HG03575 (cell line): ENCODE data around the gene PPP2R5D.
"Not testable (repeated sequence)": the region's sequence is repeated elsewhere in the genome, so short reads cannot be mapped to it uniquely, and the experiment has no call there.

Experiments
- ATAC-seq: cut with Tn5 transposase; IDR thresholded peaks from one replicate; pipeline ENCODE4 v1.9.1; 2021; ENCODE audit not compliant: unreplicated experiment, insufficient number of reproducible peaks, low FRiP score; ENCODE audit errors: extremely low read depth

PPP2R5D gene

DNA sequence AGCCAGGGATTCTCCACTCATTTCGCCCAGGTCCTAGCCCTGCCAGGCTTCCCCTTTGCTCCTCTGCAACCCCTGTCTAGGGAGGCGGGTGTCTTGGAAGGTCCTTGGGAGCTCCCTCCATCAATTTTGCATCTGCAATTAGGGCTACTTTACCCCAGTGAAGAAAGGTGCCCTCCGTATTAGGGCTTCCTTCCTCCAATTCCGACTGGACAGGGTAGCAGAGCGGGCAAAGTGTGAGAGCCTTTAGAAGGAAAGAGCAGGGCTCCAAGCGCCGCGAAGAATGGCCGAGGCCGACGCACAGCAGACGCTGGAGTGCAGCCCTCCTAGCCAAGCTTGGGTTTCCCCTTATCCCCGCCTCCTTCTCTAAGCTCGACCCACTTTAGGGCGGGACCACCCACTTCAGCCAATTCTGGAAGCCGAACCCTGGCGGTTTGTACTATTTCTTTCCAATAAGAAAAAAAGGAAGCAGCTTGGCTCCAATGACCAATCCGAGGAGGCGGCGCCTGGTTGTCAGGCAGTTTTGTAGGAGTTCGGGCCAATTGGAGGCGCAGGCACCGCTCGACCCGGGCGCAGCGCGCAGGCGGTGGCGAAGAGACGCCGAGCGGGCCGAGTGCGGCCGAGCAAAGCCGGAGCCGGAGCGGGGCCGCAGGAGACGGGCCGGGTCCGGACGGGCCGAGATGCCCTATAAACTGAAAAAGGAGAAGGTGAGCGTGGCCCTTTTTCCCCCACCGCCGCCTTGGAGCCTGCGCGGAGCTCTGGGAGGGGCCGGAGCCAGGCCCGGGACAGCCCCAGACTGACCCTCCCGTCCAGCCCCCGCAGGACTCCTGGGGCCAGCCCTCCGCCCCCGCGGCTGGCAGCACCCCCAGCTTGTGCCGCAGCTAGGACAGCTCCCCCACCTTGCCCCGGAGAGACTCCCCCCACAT is at the start of gene PPP2R5D:
TSS of gene PPP2R5D (plus strand) at position 570 of the 923 bp plus-strand sequence. CDS start at position 678, 108 bp downstream.
- ATAC-seq: peak; percentile 56

DNA sequence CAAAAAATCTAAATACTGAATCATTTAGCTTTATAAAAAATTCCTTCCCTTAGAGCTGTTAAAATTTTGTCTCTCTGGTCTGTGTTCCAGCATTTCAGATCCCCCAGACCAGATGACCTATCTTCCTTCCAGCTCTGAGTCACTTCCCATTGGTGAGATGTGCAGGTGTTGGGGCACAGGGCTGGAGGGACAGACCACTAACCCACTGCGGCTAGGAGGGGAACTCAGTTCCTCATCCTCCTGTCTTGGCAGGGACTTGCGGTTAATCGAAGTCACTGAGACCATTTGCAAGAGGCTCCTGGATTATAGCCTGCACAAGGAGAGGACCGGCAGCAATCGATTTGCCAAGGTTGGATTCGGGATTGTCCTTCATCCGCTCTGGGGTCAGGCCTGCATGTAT is 49.0 kb upstream of the PPP2R5D start:
- no peak for ATAC-seq

DNA sequence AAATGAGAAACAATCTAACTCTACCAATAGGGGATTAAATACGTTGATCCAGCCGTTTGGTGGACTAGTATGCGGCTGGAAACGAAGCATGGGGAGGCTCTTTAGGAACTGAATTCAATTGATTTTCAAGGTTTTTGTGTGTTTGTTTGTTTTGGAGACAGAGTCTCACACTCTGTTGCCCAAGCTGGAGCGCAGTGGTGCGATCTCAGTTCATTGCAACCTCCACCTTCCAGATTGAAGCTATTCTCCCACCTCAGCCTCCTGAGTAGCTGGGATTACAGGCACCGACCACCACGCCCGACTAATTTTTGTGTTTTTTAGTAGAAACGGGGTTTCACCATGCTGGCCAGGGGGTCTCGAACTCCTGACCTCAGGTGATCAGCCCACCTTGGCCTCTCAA is 48.0 kb upstream of the PPP2R5D start:
- ATAC-seq: no peak

DNA sequence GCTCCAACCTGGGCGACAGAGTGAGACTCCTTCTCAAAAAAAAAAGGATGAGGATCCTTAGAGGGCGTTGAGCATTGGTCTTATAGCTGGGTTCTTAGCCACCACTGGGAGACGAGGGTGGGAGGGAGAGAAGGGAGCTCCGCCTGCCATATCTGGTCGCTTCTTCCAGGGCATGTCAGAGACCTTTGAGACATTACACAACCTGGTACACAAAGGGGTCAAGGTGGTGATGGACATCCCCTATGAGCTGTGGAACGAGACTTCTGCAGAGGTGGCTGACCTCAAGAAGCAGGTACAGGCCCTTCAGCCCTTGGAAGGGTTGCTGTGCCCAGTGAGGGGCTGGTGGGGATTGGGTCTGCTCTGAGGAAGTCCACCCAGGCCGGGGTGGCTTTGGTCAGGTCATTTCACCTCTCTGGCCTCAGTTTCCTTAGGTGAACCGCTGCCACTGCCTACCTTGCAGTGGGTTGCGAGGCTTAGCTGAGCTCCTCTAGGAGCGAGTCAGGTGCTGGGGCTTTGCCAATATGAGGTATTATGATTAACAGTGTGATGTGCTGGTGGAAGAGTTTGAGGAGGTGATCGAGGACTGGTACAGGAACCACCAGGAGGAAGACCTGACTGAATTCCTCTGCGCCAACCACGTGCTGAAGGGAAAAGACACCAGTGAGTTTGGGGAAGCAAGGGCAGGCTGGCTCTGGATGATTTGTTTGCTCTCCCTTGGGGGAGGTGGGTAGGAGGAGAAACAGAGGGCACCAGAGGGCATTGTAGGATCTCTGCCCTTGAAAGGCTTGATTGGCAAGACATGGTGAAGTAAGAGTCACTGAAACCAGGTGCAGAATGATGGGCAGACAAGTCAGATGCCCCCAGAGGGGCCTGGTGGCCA is 46.6 kb upstream of the PPP2R5D start:
- no peak for ATAC-seq

DNA sequence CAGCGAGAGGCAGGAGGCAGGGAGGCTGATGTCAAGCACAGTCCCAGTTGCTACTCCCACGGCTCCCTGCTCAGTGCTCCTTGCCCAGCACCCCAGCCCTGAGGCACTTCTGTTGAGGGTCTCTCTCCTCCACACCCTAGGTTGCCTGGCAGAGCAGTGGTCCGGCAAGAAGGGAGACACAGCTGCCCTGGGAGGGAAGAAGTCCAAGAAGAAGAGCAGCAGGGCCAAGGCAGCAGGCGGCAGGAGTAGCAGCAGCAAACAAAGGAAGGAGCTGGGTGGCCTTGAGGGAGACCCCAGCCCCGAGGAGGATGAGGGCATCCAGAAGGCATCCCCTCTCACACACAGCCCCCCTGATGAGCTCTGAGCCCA is 46.0 kb upstream of the PPP2R5D start:
- no peak for ATAC-seq

DNA sequence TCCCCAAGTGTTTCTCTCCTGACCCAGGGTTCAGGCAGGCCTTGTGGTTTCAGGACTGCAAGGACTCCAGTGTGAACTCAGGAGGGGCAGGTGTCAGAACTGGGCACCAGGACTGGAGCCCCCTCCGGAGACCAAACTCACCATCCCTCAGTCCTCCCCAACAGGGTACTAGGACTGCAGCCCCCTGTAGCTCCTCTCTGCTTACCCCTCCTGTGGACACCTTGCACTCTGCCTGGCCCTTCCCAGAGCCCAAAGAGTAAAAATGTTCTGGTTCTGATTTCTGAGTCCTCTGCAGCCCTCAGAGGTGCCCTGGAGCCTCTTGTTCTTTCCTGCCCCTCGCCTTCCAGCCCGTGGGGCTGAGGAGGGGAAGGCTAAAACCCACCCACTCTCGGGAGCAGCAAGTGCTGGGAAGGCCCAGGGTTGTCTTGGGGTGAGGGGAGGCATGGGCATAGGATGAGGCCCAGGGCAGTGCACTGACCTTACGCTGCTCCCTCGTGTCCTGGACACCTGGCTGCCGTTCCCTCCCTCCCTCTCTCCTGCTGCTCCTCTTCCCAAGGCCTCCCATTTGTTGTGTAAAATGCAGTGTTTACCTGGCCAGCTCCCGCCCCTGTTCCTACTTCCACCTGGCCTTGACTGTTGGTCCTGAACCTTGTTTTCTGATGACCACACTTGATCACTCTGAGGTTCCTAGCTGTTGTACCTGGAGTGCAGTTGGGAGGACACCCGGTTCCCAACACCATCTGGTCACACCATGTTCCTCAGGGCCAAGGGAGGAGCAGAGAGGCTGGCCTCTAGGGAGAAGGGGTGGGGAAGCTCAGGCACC is 45.2 kb upstream of the PPP2R5D start:
- no peak for ATAC-seq

DNA sequence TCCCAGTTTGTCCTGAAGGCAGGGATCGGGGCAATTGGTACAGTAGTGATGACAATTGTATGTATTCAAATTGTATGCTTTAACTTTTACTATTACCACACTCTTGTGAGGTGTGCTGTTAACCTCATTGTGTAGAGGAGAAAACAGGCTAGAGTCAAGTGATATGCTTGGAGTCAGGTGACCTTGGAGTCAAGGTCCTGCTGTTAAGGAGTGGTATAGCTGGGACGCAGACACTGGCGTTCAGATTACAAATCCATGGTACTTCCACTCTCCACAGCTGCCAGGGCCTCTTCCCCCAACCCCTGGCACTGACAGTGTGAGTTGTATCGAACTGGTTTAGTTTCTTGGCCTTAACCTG is 44.6 kb upstream of the PPP2R5D start:
- no peak for ATAC-seq

DNA sequence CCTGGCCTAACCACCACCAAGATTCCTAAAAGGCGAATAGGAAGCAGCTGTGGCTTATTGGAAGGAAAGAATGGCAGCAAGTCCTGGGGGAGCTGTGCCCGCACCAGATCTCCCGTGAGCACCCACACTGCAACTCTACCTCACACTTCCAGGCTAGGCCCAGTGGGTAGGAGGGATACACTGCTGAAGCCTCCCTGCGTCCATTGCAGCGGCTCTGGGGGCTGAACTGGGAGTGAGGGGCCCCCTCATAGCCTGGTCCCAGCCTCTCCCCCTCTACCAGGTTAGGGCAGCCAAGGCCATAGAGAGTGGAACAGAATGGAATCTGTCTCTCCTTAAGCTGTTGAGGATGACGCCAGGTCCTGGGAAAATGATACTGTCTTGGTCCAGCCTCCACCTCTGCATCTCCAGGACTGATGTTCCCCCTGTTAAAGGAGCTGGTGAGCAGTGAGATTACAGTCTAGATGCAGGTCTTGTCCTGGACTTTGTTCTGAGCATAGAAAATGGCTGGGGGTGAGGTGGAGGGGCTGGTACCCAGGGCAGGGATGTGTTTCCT is 43.8 kb upstream of the PPP2R5D start:
- no peak for ATAC-seq

DNA sequence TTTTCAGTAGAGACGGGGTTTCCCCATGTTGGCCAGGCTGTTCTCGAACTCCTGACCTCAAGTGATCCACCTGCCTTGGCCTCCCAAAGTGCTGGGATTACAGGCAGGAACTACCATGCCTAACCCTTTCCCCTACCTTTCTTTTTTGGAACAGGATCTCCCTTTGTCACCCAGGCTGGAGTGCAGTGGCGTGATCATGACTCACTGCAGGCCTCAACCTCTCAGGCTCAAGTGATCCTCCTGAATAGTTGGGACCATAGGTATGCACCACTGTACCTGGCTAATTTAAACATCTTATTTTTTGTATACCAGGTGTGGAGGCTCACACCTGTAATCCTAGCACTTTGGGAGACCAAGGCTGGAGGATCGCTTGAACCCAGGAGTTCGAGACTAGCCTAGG is 43.0 kb upstream of the PPP2R5D start:
- not testable (repeated sequence) for ATAC-seq

DNA sequence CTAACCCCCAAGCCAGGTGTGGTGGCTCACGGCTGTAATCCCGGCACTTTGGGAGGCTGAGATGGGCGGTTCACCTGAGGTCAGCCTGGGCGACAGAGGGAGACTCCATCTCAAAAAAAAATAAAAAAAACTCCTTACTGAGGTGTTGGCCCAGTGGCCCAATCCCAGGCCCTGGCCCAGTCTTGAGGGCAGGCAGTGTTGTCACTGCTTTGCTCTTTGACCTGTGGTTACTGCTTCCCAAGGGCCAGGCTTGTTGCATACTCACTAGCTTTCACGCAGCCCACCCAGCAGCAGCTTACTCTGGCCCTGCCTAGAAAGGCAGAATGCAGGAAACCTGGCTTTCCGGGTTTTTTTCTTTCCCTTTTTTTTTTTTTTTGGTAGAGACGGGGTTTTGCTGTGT is 41.9 kb upstream of the PPP2R5D start:
- no peak for ATAC-seq

DNA sequence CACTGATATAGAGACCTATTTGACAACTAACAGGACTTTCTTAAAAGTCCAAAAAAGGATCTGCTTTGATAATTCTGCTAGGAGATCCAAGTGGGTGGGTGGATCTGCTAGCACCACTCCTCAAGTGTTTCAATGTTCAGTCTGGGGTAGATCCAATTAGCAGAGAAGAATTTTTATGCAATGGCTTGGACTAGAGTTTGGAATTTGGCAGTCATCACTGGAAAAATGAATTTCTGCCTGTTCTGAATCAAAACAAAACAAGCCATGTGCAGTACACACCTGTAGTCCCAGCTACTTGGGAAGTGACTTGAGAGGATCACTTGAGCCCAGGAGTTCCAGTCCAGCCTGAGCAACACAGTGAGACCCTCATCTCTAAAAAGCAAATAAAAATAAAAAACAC is 36.4 kb upstream of the PPP2R5D start:
- ATAC-seq: no peak

DNA sequence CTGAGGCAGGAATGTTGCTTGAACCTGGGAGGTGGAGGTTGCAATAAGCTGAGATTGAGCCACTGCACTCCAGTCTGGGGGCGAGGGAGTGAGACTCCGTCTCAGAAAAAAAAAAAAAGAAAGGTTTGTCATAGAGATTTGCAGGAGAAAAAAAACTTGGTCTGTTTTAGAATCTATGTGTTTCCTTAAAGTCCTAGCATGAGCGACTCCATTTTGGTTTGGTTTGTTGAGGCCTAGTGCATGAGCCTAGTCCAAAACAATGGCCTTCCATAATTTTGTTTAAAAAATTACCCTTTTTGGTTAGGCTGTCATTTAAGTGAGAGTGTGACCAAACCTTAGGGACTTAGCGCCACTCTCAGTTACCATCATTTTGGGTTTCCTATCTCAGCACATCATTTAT is 32.0 kb upstream of the PPP2R5D start:
- ATAC-seq: no peak

DNA sequence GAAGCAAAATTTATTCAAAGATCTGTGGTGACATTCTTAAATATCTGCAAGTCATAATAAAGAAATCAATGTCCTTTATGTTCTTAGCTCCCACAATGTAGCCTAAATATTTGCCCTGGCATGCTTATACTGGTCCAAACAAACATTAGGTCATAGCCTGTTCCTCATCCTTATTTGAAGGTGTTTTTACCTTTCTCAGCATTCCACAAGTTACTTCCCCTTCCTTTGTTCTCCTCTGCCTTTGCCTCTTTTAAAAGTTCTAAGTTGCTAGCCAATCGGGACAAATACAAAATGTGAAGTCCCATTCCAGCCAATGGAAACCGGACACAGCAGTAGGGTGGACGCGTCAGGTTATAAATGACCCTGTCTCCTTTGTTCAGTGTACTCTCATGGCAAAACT is 30.0 kb upstream of the PPP2R5D start:
- not testable (repeated sequence) for ATAC-seq

DNA sequence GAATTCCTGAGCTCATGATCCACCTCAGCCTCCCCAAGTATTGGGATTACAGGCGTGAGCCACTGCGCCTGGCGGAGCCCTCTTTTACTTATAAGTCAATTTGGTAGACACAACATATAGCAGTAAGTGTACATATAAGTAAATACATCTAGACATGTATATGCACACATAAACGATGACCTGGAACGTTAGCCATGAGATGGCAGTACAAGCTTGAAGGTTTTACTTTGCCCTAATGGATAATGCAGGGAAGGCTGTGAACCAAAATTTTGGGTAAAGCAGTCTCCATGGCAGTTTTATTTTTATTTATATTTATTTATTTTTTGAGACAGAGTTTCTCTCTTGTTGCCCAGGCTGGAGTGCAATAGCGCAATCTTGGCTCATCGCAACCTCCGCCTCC is 26.2 kb upstream of the PPP2R5D start:
- no peak for ATAC-seq

DNA sequence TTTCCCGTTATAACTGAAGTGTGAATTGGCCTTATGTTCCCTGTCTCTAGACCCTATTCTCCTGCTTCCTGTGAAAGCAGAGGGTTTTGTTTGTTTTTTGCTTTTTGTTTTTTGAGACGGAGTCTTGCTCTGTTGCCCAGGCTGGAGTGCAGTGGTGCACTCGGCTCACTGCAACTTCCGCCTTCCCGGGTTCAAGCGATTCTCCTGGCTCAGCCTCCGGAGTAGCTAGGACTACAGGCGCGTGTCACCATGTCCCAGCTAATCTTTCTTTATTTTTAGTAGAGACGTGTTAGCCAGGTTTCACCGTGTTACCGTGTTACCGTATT is 24.5 kb upstream of the PPP2R5D start:
- no peak for ATAC-seq

DNA sequence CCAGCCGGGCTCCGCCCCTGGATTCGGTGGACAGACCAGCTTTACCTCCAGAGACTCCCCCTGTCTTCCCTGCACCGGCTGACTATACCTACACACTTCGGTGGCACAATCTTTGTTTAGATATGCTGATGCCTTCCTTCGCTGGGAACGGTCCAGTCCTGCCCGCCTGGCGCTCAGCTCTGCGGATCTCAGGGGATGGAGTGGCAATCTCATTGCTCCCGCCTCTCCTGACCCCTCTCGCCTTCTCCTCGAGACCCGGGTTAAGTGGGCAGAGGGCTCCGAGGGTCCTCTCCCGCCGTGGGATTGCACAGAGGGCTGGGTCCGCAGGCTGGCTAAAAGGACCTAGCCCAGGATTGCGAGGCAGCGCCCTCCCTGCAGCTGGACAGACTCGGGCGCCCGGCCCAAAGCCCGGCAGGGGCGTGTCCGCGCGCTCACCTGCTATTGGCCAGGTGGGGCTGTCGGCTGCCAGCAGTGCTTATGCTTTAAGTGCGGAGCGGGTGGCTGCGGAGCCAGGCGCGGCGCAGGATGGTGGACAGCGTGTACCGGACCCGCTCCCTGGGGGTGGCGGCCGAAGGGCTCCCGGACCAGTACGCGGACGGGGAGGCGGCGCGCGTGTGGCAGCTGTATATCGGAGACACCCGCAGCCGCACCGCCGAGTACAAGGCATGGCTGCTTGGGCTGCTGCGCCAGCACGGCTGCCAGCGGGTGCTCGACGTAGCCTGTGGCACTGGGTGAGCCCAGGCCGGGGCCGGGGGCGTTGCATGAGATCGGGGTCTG is 23.9 kb upstream of the PPP2R5D start, which contains the start of gene GNMT:
TSS of gene GNMT (plus strand) at position 512 of the 777 bp plus-strand sequence. CDS start at position 526, 14 bp downstream.
- ATAC-seq: no peak

DNA sequence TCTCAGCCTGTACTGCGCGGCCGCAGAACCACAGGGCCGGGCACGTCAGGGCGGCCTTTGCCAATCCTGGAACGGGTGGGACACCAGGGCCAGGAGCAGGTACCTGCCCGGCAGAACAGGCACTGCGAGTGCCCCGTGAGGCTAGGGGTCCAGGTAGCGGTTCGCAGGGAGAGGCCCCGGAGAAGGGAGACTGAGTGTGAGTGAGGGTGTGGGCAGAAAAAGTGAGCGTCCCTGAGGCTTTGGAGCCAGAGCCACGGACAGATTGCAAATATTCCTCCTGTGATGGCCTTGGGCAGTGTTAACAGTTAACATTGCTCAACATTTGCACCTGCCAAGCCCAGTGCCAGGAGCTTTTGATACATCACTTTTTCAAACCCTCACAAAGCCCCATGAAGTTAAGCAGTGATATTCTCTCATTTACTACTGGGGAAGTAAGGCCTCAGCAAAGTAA is 23.3 kb upstream of the PPP2R5D start:
- no peak for ATAC-seq

DNA sequence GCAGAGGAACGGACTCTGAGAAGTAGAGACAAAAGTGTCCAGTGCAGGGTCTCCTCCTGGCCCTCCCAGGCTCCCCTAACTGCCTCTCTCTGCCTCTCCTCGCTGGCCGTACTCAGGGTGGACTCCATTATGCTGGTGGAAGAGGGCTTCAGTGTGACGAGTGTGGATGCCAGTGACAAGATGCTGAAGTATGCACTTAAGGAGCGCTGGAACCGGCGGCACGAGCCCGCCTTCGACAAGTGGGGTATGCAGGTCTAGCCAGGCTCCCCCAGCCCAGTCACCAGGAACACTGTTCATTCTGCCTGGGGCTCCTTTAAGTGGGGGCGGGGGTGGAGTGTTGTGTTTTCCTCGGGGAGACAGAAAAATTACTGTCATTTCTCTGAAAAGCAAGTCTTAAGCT is 22.3 kb upstream of the PPP2R5D start:
- ATAC-seq: no peak
